Liver (tissue), 3 donors: Measurements from ENCODE around the gene ACP1.

Experiments used
- ATF3 ChIP-seq: IDR thresholded peaks from 2 replicates; pipeline ENCODE4 v1.6.1; 2016; ENCODE audit warnings: antibody characterized with exemption
- CTCF ChIP-seq: fragments of 150-350 bp; IDR thresholded peaks from 2 replicates; pipeline ENCODE4 v1.5.1; 2017; ENCODE audit warnings: improper control_type of control experiment, low read depth, low read length; ENCODE audit not compliant: missing input control
- EGR1 ChIP-seq, 2 donors: IDR thresholded peaks; 2 replicates each; pipeline ENCODE4 v1.6.1; 2016 to 2018; ENCODE audit warnings: antibody characterized with exemption in 2 of 2, low read depth in 2 of 2
- MAX ChIP-seq: IDR thresholded peaks from 2 replicates; pipeline ENCODE4 v1.6.1; 2016; ENCODE audit warnings: antibody characterized with exemption
- REST ChIP-seq: IDR thresholded peaks from 2 replicates; pipeline ENCODE4 v1.6.1; 2016; ENCODE audit warnings: antibody characterized with exemption, mild to moderate bottlenecking
- RXRA ChIP-seq, 2 donors: IDR thresholded peaks; 2 replicates each; pipeline ENCODE4 v1.6.1; 2017 to 2018; ENCODE audit warnings: antibody characterized with exemption in 2 of 2, mild to moderate bottlenecking in 1 of 2
- SP1 ChIP-seq: IDR thresholded peaks from 2 replicates; pipeline ENCODE4 v1.6.1; 2018; ENCODE audit warnings: antibody characterized with exemption, mild to moderate bottlenecking
- TAF1 ChIP-seq: conservative IDR thresholded peaks from 2 replicates; pipeline ENCODE4 v1.6.1; 2016; ENCODE audit warnings: antibody characterized with exemption, mild to moderate bottlenecking
- YY1 ChIP-seq: IDR thresholded peaks from 2 replicates; pipeline ENCODE4 v1.6.1; 2016; ENCODE audit warnings: antibody characterized with exemption, mild to moderate bottlenecking
- donor health status: healthy.
- donor health status: healthy.

GRCh38 chr2:285531-285930 lies 20.8 kb downstream of the ACP1 start:
- TF ChIP-seq CTCF (no peak), TAF1 (no peak), YY1 (no peak), RXRA (IDR thresholded peaks at IDR 0.05) (no peak), REST (no peak), SP1 (no peak), EGR1 (IDR thresholded peaks at IDR 0.05; ENCODE audit: low read depth in 2 of 2) (no peak), ATF3 (no peak), MAX (no peak)
